Measurements from ENCODE around the gene TMED8. TPM values are rescaled to one million over a fixed set of nuclear protein-coding genes. Genes with fewer than 3 reads are reported as not detected.
A peak's percentile ranks its signal among the peaks of the same experiment; 100 is the strongest.

TMED8 gene
- total RNA-seq, 3 donors from 2014 or later = 16.1 to 17.1 (median 16.2) TPM

- ATAC-seq = no peak
- peaks cover 10% of the 10 kb centered on the region for H3K36me3 Mint-ChIP-seq (ENCODE audit: insufficient read depth)
- H3K27me3 Mint-ChIP-seq (ENCODE audit: low read depth) = no peaks in the 10 kb centered on the region
- peaks cover 17% of the 10 kb centered on the region for H3K4me1 Mint-ChIP-seq (ENCODE audit: low read depth)
- no peaks in the 10 kb centered on the region for H3K9me3 Mint-ChIP-seq
- H3K4me3 Mint-ChIP-seq = no peak overlapping the region
- DNase-seq = no peak
These were observed 70.5 kb downstream of the TMED8 start for GRCh38 chr14:77306416-77306815.

DNA sequence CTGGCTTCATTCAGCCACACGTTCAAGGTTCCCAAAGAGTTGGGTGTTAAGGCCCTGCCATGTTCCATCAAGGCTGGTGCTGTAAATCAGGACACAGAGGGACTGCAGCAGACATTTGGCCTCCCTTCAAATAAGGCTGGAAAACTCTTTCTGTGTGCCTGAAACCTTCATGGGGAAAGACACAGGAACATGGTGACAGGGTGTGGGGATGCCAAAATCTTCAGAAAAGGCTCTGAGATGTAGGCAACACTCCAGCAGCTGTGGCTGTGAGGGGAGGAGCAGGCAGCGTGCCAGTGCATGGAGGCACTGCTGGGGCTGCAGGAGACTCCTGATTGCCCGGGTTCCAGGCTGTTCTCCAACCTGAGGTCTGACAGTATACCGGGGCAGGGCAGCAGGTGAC lies 71.2 kb downstream of the TMED8 start:
- no peak for DNase-seq
- ATAC-seq = no peak
- Mint-ChIP-seq H3K4me3 (no peak overlapping the region), H3K9me3 (no peaks in the 10 kb centered on the region), H3K27me3 (ENCODE audit: low read depth) (no peaks in the 10 kb centered on the region), H3K4me1 (ENCODE audit: low read depth) (peaks cover 17% of the 10 kb centered on the region), H3K36me3 (ENCODE audit: insufficient read depth) (peaks cover 10% of the 10 kb centered on the region)

DNA sequence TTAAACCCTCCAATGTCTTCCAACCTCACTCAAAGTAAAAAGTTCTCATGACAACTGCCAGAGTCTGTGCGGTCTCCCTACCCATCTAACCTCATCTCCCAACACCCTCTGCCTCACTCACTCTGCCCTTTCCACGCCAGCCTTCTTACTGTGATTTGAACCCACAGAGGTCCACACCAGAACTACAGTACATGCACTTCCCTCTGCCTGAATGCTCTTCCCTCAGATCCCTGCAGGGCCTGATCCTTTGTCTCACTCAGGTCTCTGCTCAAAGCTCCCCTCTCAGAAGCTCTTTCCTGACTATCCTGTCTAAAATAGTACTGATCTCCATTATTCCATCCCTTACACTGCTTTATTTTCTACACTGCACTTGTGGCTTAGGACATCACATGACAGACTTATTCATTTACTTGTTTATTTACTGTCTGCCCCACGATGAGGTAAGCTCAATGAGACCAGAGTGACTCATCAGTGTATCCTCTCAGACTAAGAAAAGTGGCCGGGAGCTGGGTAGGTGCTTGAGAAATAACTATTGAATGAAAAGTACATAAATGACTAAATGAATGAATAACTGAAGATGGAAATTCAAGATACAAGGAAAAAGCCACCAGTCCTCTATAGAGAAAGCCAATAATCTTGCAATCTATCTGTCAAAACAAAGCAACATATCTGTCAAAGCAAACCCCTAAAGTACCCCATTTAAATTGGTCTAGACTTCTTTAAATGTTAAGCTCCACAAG lies 73.3 kb downstream of the TMED8 start:
- DNase-seq (no peak), ATAC-seq (peak; percentile 69)
- H3K4me3 Mint-ChIP-seq = peak overlapping the region; percentile 0
- no peaks in the 10 kb centered on the region for H3K9me3 Mint-ChIP-seq
- H3K27me3 Mint-ChIP-seq (ENCODE audit: low read depth) = no peaks in the 10 kb centered on the region
- H3K36me3 Mint-ChIP-seq (ENCODE audit: insufficient read depth) = peaks cover 15% of the 10 kb centered on the region
- peaks cover 15% of the 10 kb centered on the region for H3K4me1 Mint-ChIP-seq (ENCODE audit: low read depth)

GRCh38 chr14:77302926-77303325 lies 74.0 kb downstream of the TMED8 start:
- Mint-ChIP-seq H3K9me3 (no peaks in the 10 kb centered on the region), H3K4me1 (ENCODE audit: low read depth) (peaks cover 15% of the 10 kb centered on the region), H3K27me3 (ENCODE audit: low read depth) (no peaks in the 10 kb centered on the region), H3K36me3 (ENCODE audit: insufficient read depth) (peaks cover 21% of the 10 kb centered on the region), H3K4me3 (no peak overlapping the region)
- DNase-seq (no peak), ATAC-seq (peak; percentile 91)

- Mint-ChIP-seq H3K4me3 (no peak overlapping the region), H3K27me3 (ENCODE audit: low read depth) (no peaks in the 10 kb centered on the region), H3K4me1 (ENCODE audit: low read depth) (peaks cover 15% of the 10 kb centered on the region), H3K9me3 (no peaks in the 10 kb centered on the region), H3K36me3 (ENCODE audit: insufficient read depth) (peaks cover 30% of the 10 kb centered on the region)
- no peak for ATAC-seq
- peak; percentile 35 for DNase-seq
These were observed 75.8 kb downstream of the TMED8 start for GRCh38 chr14:77301103-77301502.

GRCh38 chr14:77299771-77300170 lies 77.1 kb downstream of the TMED8 start:
- Mint-ChIP-seq H3K4me3 (no peak overlapping the region), H3K4me1 (ENCODE audit: low read depth) (peaks cover 15% of the 10 kb centered on the region), H3K27me3 (ENCODE audit: low read depth) (no peaks in the 10 kb centered on the region), H3K36me3 (ENCODE audit: insufficient read depth) (peaks cover 34% of the 10 kb centered on the region), H3K9me3 (no peaks in the 10 kb centered on the region)
- ATAC-seq (no peak), DNase-seq (no peak)

- no peaks in the 10 kb centered on the region for H3K27me3 Mint-ChIP-seq (ENCODE audit: low read depth)
- no peak for ATAC-seq
These were observed 80.0 kb downstream of the TMED8 start for GRCh38 chr14:77296906-77297305.

GRCh38 chr14:77296155-77296554 lies 80.7 kb downstream of the TMED8 start:
- no peaks in the 10 kb centered on the region for H3K4me1 Mint-ChIP-seq (ENCODE audit: low read depth)
- DNase-seq (no peak), ATAC-seq (no peak)
- no peak overlapping the region for H3K4me3 Mint-ChIP-seq
- no peaks in the 10 kb centered on the region for H3K27me3 Mint-ChIP-seq (ENCODE audit: low read depth)
- peaks cover 35% of the 10 kb centered on the region for H3K36me3 Mint-ChIP-seq (ENCODE audit: insufficient read depth)
- no peaks in the 10 kb centered on the region for H3K9me3 Mint-ChIP-seq

More at GRCh38 chr14:77296906-77297305, 80.0 kb downstream of the TMED8 start:
- H3K4me3 Mint-ChIP-seq = no peak overlapping the region
- H3K4me1 Mint-ChIP-seq (ENCODE audit: low read depth) = no peaks in the 10 kb centered on the region
- H3K36me3 Mint-ChIP-seq (ENCODE audit: insufficient read depth) = peaks cover 35% of the 10 kb centered on the region
- no peak for DNase-seq
- no peaks in the 10 kb centered on the region for H3K9me3 Mint-ChIP-seq

DNA sequence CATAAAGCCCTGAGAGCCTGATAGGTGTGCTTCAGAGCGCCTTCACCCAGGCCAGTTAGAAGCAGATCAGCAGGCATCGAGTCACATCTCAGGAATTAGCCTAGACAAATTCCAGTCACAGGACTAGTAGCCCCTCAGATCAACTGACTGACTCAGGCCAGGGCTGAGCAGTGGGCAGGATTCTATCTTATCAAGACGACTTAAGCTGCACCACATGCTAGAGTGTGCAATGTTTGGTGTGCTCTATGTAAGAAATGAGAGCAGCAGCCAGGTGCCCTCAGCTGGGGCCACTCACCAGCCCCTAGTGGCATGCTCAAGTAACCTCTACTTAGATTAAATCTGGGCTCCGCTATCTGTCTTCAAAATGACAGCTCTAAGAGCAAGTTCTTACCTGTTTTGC lies 86.2 kb downstream of the TMED8 start:
- H3K27me3 Mint-ChIP-seq (ENCODE audit: low read depth) = no peaks in the 10 kb centered on the region
- H3K9me3 Mint-ChIP-seq = no peaks in the 10 kb centered on the region
- H3K4me1 Mint-ChIP-seq (ENCODE audit: low read depth) = no peaks in the 10 kb centered on the region
- DNase-seq (no peak), ATAC-seq (no peak)
- H3K4me3 Mint-ChIP-seq = no peak overlapping the region
- peaks cover 25% of the 10 kb centered on the region for H3K36me3 Mint-ChIP-seq (ENCODE audit: insufficient read depth)

DNA sequence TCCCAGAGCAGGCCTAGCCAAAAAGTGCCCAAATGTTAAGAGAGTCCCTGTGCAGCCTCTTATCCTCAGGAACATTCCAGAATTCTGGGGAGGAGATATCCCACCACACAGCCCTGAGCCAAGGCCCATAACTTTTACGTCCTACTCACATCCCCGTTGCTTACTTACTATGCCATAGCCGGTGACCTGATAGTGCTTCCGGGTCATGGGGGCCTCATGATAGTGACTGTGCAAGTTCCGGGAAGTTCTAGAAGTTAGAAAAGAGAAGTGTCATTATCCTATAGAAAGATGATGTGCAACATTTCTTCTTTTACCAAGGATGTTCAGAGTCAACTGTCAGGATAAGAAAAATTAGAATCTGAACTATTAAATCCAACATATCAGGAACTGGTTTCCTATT lies 90.3 kb downstream of the TMED8 start:
- Mint-ChIP-seq H3K4me1 (ENCODE audit: low read depth) (no peaks in the 10 kb centered on the region), H3K4me3 (no peak overlapping the region), H3K36me3 (ENCODE audit: insufficient read depth) (peaks cover 37% of the 10 kb centered on the region), H3K9me3 (no peaks in the 10 kb centered on the region), H3K27me3 (ENCODE audit: low read depth) (no peaks in the 10 kb centered on the region)
- no peak for DNase-seq
- ATAC-seq = no peak

Other genes starting within 250 kb of the TMED8 start
- not detected for gene ZDHHC22, start 235.3 kb downstream of the TMED8 start, total RNA-seq
- under 1 TPM; 0.65 to 0.91 (median 0.87) TPM for gene TMEM63C, start 195.3 kb downstream of the TMED8 start, total RNA-seq
- gene NGB, start 105.9 kb downstream of the TMED8 start, total RNA-seq = not detected
- 10 to 100 TPM; 18.0 to 22.2 (median 19.2) TPM for gene POMT2, start 56.2 kb downstream of the TMED8 start, total RNA-seq
- 1 to 10 TPM; 5.5 to 9.2 (median 8.1) TPM for gene GSTZ1, start 56.1 kb downstream of the TMED8 start, total RNA-seq
- gene SAMD15, start 285 bp upstream of the TMED8 start, total RNA-seq = under 1 TPM; 0.61 to 0.90 (median 0.82) TPM
- under 1 TPM in 2 of 3 donors, not detected in 1; 0.15 to 0.18 TPM for gene NOXRED1, start 46.4 kb upstream of the TMED8 start, total RNA-seq
- gene VIPAS39, start 80.5 kb upstream of the TMED8 start, total RNA-seq = 10 to 100 TPM; 12.7 to 15.7 (median 13.9) TPM
- gene AHSA1, start 81.0 kb upstream of the TMED8 start, total RNA-seq = 100 to 1,000 TPM; 339 to 369 (median 361) TPM
- gene ISM2, start 121.7 kb upstream of the TMED8 start, total RNA-seq = not detected
- 10 to 100 TPM; 18.1 to 23.7 (median 23.2) TPM for gene SPTLC2, start 239.5 kb upstream of the TMED8 start, total RNA-seq